NCI-H524 (cell line): Measurements from ENCODE around the gene SDC4.

Source experiments
- DNase-seq, 2 experiments: peaks; one replicate each; lab custom pipeline; 2025; lab: John Stamatoyannopoulos, UW

Gene SDC4

DNA sequence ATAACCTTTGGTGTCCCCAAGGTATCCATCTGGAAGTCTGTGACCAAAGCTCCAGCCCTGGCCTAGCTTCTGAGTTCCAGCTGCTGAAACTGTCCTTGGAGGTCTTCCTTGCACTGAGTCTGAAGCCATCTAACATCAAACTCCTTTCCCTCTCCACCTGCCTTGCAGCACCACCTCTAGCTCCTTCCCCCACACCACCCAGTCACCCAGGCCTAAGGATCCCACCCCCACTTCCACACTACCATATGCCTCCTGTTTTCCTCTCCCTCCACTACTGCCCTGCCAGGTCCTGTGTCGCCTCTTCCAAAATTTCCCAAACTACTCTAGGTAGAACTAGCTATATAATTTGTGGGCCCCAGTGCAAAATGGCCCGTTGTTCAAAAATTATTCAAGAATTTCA is 29.3 kb downstream of the SDC4 start:
- DNase-seq = no peak

DNA sequence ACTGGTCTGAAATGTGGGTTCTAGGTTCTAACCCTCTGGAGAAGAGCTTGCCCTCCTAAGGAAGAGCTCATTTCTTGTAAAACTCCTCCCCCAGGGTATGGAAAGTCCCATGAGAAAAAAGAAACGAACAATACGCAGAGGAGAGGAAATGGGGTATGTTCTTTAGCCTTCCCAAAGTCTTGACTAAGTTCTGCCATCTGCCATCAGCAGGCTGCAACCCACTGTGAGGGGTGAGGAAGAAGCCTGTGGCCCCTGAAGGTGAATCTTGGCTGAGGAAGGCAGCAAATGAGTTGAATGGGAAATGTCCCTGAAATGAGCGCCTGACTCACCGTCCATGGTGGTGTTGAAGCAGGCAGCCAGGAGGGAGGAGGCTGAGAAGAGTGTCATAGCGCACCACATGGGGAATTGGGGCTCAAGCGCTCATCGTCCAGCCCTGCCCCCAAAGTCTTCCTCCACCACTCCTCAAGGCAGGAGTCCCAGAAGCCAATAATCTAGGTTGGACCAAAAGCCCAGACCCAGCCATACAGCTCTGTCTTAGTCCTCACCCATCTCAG is 29.8 kb downstream of the SDC4 start:
- no peak for DNase-seq

DNA sequence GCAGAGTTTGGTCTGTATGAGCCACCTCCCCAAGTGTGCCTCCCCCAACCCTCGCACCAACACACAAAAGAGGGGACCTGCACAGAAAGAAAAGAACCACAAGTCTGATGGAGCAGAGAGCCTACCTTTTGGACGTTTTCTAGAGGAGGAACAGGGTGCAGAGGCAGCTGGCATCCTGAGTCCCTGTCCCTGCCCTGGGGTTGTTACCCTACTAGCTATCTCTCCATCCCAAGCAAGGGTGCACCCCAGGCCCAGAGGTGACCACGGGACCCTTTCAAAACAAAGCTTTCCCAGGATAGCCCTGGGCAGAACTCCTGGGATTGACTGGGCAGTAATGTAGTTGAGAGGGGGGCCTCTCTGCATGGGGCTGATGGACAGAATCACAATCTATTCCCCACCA is 30.4 kb downstream of the SDC4 start:
- no peak for DNase-seq

DNA sequence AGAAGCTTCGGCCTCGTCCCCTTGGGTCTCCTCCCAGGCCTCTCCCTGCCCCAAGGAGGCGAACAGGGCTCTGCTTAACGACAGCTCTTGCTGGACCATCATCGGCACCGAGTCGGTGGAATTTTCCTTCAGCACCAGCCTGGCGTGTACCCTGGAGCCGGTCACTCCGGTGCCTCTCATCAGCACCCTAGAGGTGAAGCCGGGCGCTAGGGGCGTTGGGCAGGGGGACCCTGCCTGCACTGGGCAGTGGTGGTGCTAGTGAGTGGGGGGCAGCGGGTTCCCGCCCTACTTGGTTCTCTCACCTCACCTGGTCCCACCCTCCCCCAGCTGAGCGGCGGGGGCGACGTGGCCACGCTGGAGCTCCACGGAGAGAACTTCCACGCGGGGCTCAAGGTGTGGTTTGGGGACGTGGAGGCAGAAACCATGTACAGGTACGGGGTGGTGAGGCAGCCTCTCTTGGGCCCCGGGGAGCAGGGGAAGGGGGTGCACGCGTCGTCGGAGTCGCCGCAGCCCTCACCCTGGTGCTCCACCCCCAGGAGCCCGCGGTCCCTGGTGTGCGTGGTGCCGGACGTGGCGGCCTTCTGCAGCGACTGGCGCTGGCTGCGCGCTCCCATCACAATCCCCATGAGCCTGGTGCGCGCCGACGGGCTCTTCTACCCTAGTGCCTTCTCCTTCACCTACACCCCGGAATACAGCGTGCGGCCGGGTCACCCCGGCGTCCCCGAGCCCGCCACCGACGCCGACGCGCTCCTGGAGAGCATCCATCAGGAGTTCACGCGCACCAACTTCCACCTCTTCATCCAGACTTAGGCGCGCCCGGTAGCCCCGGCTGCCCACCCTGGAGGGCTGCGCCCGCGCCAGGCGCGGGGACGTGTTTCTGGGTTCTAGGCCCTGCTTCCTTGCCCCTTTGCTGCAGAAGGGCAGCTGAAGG is 31.8 kb downstream of the SDC4 start:
- no peak for DNase-seq

DNA sequence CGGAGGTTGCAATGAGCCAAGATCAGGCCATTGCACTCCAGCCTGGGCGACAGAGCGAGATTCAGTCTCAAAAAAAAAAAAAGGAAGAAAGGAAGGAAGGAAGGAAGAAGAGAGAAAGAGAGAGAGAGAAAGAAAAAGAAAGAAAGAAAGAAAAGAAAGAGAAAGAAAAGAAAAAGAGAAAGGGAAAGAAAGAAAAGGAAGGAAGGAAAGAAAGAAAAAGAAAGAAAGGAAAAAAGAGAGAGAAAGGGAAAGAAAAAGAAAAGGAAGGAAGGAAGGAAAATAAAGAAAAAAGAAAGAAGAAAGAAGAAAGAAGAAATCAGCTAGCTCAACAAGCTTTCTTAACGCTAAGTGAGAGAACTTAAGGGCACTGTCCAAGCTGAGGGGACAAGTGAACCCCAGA is 32.6 kb downstream of the SDC4 start:
- DNase-seq = no peak

DNA sequence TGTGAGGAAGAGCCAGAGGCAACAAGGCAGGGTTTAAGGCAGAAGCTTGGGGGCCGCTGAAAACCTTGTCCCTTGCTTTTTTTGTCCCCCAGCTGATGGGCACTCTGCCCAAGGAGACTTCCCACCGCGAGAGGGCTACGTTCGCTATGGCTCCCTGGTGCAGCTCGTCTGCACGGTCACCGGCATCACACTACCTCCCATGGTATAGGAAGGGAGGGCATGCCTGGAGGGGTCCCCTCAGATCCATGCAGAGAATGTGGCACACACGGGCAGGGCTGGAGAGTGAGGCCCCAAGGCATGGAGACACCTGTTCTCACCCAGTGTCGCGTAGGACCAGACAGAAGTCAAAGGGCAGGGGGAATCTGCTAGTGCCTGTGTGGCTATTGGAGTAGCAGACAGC is 34.3 kb downstream of the SDC4 start:
- no peak for DNase-seq

DNA sequence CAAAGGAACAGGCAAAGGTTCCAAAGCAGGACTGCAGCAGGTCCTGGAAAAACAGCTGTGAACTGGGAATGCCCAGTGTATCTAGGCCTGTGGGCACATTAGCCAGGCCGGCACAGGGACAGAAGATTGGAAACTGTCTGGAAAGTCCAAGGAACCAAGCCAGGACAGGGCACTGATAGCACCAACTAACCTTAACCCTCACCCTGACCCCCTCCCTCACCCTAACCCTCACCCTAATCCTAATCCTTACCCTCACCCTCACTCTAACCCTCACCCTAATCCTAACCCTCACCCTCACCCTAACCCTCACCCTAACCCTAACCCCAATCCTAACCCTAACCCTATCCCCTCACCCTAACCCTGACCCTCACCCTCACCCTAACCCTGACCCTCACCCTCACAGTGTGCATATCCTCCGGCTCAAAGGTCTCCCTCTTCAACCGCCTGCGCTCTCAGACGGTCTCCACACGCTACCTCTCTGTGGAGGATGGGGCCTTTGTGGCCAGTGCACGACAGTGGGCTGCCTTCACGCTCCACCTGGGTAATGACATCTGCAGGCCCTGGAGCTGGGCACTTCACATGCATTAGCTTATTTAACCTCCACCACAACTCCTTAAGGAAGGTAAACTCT is 35.0 kb downstream of the SDC4 start:
- DNase-seq = no peak

DNA sequence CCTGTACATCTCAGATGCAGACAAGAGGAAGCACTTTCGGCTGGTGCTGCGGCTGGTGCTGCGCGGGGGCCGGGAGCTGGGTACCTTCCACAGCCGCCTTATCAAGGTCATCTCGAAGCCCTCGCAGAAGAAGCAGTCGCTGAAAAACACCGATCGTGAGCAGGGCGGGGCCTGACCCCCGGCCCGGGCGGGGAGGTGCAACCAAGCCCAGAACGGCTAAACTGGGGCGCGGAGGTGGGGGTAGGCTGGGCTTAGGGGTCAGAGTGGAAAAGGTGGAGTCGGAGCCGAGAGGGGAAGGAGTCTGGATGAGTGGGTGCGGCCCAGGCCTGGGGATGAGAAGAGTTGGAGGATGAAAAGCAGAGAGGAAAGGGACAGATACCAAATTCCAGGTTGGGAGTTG is 36.0 kb downstream of the SDC4 start:
- no peak for DNase-seq

DNA sequence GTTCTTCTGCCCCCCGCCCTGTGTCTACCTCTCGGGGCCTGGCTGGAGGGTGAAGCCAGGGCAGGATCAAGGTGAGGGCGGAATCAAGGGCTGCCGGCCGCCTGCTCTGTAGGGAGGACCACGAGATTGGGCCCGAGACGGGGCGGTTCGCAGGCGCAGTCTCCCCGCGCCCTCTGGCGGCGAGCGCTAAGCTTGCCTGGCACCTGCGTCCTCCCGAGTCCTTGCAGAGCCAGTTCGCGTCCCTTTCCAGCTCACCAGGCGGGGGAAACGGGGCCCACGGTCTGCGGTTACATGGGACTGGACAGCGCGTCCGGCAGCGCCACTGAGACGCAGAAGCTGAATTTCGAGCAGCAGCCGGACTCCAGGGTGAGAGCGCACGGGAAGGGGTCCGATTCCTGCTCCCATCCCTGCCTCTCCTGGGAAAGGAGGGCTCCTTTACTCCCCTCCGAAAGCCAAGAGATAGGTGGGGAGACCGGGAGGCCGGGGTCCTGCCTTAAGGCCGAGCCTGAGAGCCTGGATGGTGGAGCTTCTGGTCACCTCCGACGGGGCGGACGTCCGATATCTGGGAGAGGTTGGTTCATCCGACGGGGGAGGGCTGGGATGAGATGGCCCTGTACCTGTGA is 36.5 kb downstream of the SDC4 start:
- peak in 1 of 2 experiments; percentile 64 for DNase-seq

DNA sequence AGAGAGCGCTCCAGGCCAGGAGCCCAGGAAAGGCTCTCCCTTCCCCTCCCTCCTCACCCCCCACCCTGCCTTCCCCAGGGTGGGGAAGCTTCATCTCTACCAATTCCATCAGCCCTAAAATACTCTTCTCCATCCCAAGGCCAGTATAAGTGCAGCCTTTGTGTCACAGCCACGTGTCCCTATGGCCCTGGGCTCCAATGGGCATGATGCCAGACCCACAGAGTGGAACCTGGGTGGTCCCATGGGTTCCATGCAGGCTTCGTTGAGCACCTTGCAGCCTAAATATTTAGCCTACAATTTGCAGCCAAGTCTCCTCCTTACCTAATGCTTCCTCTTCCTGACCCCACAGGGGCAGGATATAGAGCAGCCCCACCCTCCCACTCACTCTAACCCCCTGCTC is 39.1 kb downstream of the SDC4 start:
- no peak for DNase-seq

DNA sequence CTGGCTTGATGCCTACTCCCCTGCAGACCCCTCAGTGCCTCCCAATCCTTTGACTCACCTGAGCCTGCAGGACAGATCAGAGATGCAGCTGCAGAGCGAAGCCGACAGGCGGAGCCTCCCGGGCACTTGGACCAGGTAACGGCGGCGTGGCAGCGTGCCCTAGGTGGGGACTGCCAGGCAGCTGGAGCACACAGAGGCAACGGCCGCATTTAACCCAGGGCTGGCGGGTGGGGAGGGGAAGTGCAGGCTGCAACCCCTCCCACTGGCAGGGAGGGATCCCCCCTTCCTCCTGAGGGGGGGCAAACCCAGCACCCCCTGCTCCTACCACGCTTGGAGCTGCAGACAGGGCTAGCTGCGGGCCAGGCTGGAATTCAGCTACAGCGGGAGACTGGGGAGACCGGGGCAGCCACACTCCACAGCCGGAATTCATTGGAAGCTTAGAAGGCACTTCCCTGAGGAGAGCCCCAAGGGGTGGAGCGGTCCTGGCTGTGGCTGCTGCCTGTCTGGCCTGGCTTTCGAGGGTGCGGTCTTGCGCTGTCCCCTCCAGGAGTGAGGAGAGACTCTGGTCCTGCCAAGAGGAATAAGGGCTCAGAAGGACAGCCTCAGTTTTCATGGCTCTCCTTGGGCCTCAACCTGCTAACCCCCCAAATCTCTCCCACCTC is 40.0 kb downstream of the SDC4 start, which contains the start of gene MATN4:
Gene MATN4, minus strand, starts transcription at position 183 of the 662 bp plus-strand sequence. CDS start 2,717 bp downstream, outside the sequence.
- DNase-seq = no peak

DNA sequence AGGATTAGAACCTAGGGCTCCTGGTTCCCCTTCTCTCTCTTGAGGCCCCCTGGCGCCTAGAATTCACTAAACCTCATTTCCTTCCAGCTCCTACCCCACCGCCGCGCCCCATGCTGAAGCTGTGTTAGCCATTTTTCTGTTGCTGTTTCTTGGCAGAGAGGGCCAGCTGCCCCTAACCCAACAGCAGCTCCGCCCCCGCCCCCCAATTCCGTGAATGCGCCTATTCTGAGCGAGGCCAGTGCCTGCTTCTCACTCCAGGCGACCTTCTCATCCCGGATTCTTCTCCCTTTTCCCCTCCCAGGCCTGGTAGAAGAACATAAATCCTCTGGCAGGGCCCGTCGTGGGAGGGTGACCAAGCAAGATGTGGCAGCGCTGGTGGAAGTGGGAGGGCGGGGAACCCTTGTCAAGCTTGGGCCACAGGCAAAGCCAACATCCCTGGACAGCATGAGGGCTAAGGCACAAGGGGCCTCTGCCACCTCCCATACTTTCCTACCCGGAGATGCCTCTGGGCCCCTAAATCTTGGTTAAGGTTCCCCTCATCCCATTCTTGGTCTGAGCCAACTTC is 41.1 kb downstream of the SDC4 start:
- no peak for DNase-seq

DNA sequence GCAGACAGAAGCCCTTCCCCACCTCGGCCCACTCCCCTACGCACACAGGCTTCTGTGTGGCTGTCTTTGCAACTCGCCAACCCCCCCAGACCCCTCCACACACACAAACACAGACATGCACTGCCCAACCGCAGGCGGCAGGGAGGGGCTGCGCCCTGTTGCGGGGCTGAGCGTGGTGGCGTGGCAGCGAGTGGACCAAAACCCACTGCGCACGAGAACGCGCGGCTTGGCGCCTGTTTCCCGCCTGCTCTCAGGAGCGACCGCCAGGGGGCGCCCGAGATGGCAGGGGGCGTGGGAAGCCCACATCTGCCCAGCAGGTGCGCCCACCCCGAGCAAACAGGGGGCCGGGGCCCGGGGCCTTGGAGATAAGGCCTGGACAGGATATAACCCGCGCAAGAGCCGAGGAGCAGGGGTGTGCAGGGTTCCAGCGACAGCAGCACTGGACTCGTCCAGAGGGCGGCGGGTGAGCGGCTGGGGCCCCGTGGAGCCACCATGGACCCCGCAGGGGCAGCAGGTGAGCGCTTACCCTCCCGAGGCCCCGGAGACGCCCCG is 41.7 kb downstream of the SDC4 start, which contains the start of gene RBPJL:
Gene RBPJL, plus strand, starts transcription at position 410 of the 552 bp plus-strand sequence. Its CDS starts 83 bp downstream, at position 493.
- DNase-seq = no peak

DNA sequence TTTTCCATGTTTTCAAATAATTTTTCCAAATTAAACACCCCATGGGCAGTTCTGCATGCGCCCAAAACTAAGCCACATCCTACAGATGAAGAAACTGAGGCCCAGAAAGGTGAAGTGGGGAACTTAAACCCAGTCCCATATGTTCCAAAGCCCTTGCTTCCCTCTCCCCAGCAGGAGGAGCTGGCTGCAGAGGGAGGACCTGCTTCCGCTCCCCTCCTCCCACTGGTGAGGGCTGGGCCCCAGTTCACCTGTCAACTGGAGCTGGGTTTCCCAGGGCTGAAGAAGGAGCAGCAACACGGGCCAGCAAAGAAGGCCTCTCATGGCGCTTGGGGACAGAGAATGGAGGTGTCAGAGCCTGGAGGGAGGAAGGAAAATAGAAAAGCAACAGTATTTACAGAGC is 43.0 kb downstream of the SDC4 start:
- no peak for DNase-seq

DNA sequence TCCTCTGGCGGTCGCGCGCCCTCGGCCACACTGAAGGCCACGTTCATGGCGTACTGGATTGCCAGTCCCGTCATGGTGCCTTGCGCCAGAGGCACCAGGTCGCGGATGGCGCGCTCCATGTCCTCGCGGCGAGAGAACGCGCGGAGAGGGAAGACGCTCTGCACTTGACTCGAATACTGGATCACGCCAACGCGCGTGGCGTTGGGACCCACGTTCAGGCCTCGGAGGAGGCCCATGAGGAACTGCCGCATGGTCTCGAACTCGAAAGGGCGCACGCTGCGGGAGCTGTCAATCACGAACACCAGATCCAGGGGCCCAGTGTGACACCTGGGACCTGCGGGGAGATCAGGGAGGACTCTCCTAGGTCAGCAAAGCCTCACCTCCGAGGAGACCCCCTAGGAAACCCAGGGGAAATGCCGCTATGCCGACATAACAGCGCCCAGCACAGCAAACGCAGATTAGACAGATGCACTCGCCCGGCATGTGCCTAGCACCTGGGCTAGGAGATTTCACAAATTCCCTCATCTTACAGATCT is 43.7 kb downstream of the SDC4 start:
- no peak for DNase-seq

DNA sequence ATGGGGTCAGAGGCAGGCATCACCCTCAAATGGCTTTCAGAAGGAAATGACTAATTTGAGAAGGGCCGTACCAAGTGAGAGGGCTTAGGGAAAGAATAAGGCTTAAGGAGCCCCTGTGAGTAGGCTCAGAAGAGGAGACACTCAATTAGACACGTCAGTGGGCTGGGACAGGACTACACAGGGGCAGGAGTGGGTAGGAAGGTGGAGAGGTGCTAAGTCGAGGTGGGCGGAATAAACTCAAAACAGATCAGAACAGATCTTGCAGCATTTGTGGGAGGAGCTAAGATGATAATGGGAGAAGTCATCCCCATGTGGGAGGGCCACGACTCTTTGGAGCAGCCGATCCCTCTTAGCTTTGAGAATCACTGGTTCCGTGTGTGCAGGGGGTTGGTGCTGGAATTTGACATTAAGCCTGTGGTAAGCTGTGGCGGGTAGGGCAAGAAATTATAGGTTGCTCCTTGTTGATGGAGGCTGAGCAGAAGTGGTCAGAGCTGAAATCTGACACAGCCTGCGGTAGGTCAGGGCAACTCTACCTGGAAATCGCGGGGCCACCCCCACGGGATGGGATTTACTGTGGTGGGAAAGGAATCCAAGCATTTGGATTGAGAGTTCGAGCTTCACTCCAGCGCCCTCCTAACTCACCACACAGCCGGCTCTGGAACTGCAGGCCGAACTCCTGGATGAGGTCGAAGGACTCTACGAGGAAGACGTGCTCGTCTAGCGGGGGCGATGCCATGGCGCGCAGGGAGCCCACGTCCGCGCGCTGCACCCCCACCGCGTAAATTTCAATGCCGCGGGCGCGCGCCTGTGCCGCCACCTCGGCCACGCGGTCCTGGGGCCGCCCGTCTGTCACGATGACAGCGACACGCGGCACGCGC is 44.4 kb downstream of the SDC4 start:
- DNase-seq = no peak

DNA sequence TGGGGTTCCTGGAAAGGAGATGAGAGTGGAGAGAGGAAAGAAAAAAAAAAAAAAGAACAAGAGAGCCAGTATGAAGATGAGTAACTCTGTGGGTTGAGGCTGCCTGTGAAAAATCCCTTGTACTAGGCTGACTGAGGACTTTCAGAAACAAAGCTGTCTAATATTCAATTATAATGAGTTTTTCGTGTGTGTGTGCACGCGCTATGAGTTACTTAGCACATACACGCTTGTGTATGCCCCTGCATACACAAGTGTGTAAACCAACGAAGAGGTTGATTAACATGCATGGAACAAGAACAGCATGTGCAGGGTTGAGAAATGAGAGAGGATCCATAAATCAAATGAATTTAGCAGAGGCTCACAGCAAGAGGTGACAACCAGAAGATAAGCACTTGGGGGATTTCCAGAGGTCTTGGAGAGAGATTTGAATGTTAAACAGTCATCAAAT is 46.4 kb downstream of the SDC4 start:
- no peak for DNase-seq

DNA sequence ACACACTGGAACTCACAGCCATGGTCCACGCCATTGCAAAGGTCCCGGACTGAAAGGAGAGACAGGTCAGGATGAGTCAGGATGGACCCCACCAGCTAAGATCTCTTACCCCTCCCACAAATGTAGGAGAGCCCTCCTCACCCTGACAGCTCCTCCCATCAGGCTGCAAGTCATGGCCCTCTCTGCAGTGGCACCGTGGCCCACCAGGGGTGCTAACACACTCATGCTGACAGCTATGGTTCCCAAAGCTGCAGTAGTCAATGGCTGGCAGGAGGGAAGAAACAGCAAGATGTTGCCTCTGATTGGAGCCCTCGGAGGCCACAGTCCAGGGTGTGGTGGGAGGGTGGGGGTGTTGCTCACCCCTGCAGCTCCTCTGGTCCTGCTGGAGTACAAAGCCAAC is 47.3 kb downstream of the SDC4 start:
- DNase-seq = peak in 1 of 2 experiments; percentile 53

DNA sequence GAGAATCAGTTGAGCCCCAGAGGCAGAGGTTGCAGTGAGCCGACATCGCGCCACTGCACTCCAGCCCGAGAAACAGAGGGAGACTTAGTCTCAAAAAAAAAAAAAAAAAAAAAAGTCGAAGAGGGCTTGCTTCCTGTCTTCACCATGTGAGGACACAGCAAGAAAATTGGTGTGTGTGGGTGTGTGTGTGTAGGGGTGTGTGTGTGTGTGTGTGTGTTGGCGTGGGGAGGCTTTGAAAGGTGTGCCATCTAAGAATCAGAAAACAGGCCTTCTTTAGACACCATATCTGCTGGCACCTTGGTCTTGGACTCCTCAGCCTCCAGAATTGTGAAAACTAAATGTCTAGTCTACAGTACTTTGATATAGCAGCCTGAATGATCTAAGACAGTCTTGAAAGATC is 48.4 kb downstream of the SDC4 start:
- no peak for DNase-seq
